ENCODE data around the gene ASGR2. TPM values are rescaled to one million over a fixed set of nuclear protein-coding genes. Genes with fewer than 3 reads are reported as not detected.
A peak's percentile ranks its signal among the peaks of the same experiment; 100 is the strongest.
"Not testable (repeated sequence)": the region's sequence is repeated elsewhere in the genome, so short reads cannot be mapped to it uniquely, and the experiment has no call there.

ASGR2 gene
- total RNA-seq, 1 donor from 2014 or later = 1.3 TPM

DNA sequence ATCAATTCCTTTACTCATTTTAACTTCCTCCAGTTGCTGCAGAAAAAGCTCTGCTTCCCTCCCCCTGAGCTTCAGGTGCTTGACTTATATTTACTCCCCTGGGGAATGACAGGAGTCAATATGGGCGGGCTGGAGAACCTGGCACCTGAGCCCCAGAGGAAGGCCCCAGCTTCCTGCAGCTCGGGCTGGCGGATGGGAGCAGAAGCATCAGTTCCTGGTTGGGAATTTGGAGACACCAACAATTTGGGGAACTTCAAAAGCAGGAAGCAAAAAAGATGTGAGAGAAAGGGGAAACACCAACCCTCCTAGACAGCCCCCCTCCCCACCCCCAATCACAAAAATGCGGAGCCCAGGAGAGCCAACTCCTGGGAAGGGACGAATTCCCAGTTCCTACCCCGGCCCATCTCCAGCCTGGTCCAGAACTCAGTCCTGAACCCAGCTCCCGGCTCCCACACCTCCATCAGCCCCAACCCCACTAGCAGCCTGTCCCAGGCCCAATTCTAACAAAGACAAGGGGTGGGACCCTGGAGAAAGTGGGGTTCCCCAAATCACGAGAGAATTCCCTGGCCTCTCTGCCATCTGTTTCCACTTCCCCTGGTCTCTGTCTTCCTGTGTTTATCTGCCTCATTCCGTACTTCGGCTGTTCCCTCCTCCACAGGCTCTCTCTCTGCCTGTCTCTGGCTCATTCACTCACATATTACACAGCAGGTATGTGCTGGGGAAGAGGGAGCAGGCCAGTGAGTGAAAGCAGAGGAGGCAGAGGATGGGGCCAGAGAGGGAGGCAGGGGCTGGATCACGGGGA is 16.2 kb upstream of the ASGR2 start:
- peak; percentile 19 for ATAC-seq
- no peaks in the 10 kb centered on the region for H3K27me3 ChIP-seq

DNA sequence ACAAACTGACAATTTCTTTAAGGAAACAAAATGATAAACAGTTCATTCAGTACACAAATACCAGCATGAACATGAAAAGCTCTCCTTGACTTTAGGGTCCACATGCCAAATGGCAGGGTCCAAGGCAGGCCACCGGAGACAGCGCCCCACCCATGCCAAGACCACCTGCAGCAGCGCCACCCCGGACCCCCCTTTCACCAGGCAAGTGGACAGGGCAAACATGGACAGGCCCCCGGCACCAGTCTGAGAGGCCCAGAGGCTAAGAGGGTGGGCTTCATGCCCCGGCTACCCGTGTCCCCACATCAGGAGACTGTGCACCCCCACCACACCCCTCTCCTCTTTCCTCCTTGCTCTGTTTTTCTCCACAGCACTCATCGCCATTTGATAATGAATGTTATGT is 14.7 kb upstream of the ASGR2 start:
- ATAC-seq = no peak
- TF ChIP-seq, protein P1, sequence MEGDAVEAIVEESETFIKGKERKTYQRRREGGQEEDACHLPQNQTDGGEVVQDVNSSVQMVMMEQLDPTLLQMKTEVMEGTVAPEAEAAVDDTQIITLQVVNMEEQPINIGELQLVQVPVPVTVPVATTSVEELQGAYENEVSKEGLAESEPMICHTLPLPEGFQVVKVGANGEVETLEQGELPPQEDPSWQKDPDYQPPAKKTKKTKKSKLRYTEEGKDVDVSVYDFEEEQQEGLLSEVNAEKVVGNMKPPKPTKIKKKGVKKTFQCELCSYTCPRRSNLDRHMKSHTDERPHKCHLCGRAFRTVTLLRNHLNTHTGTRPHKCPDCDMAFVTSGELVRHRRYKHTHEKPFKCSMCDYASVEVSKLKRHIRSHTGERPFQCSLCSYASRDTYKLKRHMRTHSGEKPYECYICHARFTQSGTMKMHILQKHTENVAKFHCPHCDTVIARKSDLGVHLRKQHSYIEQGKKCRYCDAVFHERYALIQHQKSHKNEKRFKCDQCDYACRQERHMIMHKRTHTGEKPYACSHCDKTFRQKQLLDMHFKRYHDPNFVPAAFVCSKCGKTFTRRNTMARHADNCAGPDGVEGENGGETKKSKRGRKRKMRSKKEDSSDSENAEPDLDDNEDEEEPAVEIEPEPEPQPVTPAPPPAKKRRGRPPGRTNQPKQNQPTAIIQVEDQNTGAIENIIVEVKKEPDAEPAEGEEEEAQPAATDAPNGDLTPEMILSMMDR (IDR thresholded peaks at IDR 0.05) = no peak
- Histone ChIP-seq H3K9me3 (no peaks in the 10 kb centered on the region), H3K4me3 (no peak overlapping the region), H3K4me1 (no peaks in the 10 kb centered on the region), H3K27ac (no peak overlapping the region), H3K27me3 (no peaks in the 10 kb centered on the region), H3K36me3 (no peaks in the 10 kb centered on the region)
- intact Hi-C loops (cut with DNase I) = no loop called here
- no peak for DNase-seq

More for the DNA sequence above, 16.2 kb upstream of the ASGR2 start:
- no peak for DNase-seq
- Histone ChIP-seq H3K9me3 (no peaks in the 10 kb centered on the region), H3K36me3 (no peaks in the 10 kb centered on the region), H3K4me3 (no peak overlapping the region), H3K4me1 (no peaks in the 10 kb centered on the region), H3K27ac (no peak overlapping the region)
- TF ChIP-seq, protein P1 (IDR thresholded peaks at IDR 0.05) = no peak
- intact Hi-C loops (cut with DNase I) = no loop called here

DNA sequence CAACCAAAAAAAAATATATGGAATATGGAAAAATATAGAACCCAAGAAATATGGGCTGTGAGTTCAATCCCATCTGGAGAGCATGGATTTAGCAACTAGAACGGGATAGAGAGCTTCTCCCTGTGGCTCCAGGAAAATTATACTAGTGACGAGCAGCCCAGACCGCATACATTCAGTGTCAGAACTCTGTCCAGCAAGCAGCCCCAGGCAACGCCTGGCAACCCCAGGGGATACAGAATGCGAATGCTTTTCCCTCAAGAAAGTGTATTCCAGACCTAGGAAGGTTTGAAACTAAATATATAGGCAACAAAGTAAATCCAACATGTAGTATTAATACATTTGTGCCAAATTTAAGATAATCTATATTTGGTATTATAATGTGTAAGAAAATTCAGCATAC is 13.5 kb upstream of the ASGR2 start:
- no peaks in the 10 kb centered on the region for H3K9me3 ChIP-seq
- H3K36me3 ChIP-seq = no peaks in the 10 kb centered on the region
- intact Hi-C loops (cut with DNase I) = no loop called here
- H3K4me3 ChIP-seq = no peak overlapping the region
- TF ChIP-seq, protein P1 (IDR thresholded peaks at IDR 0.05) = no peak
- peaks cover 7% of the 10 kb centered on the region for H3K27me3 ChIP-seq
- ATAC-seq (no peak), DNase-seq (no peak)
- H3K4me1 ChIP-seq = no peaks in the 10 kb centered on the region
- no peak overlapping the region for H3K27ac ChIP-seq

DNA sequence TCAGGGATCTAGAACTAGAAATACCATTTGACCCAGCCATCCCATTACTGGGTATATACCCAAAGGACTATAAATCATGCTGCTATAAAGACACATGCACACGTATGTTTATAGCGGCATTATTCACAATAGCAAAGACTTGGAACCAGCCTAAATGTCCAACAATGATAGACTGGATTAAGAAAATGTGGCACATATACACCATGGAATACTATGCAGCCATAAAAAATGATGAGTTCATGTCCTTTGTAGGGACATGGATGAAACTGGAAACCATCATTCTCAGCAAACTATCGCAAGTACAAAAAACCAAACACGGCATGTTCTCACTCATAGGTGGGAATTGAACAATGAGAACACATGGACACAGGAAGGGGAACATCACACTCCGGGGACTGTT is 12.9 kb upstream of the ASGR2 start:
- DNase-seq; H3K36me3 ChIP-seq; H3K27ac ChIP-seq; H3K9me3 ChIP-seq; ATAC-seq; intact Hi-C loops (cut with DNase I); H3K4me1 ChIP-seq; H3K27me3 ChIP-seq; H3K4me3 ChIP-seq: not testable (repeated sequence)

DNA sequence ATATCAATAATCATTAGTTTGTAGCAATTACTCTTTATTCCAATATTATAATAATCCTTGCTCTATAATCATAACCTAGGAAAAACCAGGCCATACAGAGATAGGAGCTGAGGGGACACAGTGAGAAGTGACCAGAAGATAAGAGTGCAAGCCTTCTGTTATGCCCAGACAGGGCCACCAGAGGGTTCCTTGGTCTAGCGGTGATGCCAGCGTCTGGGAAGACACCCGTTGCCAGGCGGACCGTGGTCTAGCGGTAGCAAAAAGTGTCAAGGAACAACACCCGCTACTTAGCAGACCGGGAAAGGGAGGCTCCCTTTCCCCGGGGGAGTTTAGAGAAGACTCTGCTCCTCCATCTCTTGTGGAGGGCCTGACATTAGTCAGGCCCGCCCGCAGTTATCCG is 11.8 kb upstream of the ASGR2 start:
- H3K36me3 ChIP-seq; DNase-seq; H3K4me1 ChIP-seq; H3K27ac ChIP-seq; H3K27me3 ChIP-seq; H3K9me3 ChIP-seq; ATAC-seq; intact Hi-C loops (cut with DNase I); H3K4me3 ChIP-seq: not testable (repeated sequence)

DNA sequence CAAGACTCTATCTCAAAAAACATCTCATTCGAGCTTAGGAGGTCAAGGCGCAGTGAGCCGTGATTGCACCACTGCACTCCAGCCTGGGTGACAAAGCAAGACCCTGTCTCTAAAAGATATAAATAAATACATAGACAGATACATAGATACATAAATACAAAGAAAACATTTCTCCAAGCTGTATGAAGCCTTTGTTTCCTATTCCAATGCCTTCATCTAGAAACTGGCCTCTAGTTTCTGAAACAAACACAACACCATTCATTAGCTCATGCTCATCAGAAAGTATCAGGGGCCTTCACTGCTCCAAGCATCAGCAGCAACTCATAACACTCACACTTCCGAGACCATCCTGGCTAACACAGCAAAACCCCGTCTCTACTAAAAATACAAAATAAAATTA is 10.3 kb upstream of the ASGR2 start:
- TF ChIP-seq, protein P1 (IDR thresholded peaks at IDR 0.05) = no peak
- H3K9me3 ChIP-seq = no peaks in the 10 kb centered on the region

More for the DNA sequence above, 10.3 kb upstream of the ASGR2 start:
- Histone ChIP-seq H3K27me3 (peaks cover 7% of the 10 kb centered on the region), H3K27ac (no peak overlapping the region), H3K4me3 (no peak overlapping the region), H3K4me1 (no peaks in the 10 kb centered on the region), H3K36me3 (no peaks in the 10 kb centered on the region)
- no peak for DNase-seq
- intact Hi-C loops (cut with DNase I) = no loop called here
- ATAC-seq = no peak

All from upper lobe of right lung (tissue), 1 donor.